GM19397 (cell line): ENCODE data around the gene ALKBH2.

ENCODE experiments used
- ATAC-seq: cut with Tn5 transposase; IDR thresholded peaks from one replicate; pipeline ENCODE4 v1.9.1; 2021; ENCODE audit warnings: mild to moderate bottlenecking, moderate library complexity; ENCODE audit not compliant: unreplicated experiment

The ALKBH2 gene

DNA sequence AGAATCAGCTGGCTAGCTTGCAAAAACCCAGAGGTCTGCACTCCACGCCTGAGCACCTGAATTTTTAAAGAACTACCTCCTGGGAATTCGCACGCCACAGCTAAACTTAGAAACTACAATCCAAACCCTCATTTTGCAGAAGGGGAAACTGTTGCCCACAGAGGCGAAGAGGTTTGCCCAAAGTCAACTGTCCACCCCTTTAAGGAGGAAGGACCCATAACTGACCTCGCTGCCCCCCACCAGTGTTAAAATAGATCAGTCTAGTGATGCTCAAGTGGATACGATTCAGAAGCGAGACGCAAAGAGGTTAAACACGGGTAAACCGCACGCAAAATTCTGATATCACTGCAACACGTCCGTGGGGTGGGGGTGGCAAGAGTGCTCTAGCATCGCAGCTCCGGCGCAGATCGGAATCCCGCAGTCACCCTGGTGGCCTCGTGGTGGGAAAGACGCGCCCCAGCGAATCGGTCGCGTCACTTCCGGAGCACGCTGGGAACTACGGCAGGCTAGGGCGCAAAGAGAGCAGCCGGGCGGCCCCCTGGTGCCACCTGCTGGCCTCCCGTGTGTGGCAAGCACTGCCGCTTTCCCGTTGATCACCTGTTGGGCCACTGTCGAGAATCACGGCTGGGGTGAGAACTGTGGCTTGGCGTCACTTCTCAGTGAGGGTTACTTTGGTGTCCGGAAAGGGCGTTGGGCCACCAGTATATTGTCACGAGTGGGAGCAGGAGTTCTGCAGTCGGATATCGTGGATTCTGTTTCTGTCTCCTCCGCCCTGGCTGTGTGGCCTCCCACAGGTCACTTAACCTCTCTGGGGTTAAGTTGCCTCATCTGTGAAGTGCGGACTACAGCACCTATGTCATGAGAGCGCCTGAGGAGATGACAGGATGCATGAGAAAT, at the start of gene ALKBH2:
ALKBH2 (minus strand) TSS at position 451 of the 897 bp plus-strand sequence. CDS start 686 bp downstream, outside the sequence.
- ATAC-seq: peak; percentile 65

DNA sequence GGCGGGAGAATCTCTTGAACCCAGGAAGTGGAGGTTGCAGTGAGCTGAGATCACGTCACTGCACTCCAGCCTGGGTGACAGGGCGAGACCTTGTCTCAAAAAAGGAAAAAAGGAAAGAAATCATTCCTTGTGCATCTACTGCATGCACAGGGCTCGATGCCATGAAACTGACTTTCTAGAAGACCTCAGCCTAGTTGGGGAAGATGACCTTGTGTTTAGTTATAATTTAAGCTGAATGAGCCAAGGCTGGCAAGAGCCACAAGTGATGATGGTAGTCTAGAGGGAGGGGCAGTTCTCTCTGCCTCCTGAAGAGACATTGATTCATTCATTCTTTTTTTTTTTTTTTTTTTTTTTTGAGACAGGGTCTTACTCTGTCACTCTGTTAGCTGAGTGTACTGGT, 47.3 kb upstream of the ALKBH2 start:
- ATAC-seq: no peak

DNA sequence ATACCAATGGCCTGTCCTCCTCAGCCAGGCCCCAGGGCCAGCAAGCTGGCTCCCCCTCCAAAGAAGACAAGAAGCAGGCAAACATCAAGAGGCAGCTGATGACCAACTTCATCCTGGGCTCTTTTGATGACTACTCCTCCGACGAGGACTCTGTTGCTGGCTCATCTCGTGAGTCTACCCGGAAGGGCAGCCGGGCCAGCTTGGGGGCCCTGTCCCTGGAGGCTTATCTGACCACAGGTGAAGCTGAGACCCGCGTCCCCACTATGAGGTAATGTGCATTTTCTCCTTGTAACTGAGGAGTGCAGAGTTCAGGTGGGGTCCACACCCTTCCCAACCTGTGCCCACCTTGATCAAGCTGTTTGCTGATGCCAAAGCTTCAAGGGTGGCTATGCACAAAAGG, 46.5 kb upstream of the ALKBH2 start:
- ATAC-seq: no peak

DNA sequence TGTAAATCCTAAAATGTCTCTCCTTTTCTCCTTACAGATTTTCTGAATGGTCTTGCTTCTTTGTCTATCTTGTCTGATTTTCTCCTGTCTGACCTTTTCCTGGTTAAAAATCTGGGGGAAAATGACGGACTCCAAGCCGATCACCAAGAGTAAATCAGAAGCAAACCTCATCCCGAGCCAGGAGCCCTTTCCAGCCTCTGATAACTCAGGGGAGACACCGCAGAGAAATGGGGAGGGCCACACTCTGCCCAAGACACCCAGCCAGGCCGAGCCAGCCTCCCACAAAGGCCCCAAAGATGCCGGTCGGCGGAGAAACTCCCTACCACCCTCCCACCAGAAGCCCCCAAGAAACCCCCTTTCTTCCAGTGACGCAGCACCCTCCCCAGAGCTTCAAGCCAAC, 46.1 kb upstream of the ALKBH2 start:
- no peak for ATAC-seq

DNA sequence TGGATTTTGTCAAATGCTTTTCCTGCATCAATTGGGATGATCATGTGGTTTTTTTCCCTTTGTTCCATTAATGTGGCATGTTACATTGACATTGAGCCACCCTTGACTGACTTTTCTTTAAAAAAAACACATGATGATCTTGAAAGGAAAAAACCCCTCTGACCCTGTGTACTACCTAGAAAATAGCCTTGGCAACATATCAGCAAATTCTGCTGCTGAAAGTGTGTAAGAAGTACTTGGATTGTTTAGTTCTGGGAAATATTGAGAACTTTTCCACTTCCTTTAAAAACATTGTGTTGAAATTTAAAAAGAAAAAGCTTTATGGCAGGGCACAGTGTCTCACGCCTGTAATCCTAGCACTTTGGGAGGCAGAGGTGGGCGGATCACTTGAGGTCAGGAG, 43.8 kb upstream of the ALKBH2 start:
- ATAC-seq: no peak

DNA sequence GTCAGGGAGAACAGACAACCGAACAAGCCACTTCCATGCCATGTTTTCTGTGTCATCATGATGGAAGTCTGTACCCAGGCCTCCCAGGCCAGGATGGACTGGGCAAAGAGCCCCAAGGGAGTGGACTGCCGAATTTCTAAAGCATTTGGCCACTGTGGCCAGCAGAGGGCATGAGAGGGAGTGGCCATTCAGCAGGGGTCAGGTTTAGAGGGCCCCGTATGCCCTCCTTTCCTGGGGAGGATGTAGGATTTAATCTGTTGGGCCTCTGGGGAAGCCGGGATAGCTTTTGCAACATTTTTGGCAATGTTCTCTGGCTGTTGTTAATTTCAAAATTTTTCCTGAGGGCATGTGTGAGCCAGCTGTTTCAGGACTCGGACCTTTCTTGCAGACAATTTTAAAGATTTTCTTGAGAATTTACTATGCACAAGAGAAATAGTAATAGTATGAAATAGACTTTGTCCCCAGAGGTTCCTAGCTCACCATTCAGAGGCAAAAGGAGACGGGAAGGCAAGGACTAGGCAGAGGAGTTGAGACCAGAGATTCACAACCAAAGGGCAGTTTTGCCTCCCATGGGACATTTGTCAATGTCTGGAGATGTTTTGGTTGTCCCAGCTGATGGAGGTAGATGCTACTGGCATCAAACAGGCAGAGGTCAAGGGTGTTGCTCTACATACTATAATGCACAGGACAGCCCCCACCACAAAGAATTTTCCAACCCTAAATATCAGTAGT, 41.1 kb upstream of the ALKBH2 start:
- no peak for ATAC-seq

DNA sequence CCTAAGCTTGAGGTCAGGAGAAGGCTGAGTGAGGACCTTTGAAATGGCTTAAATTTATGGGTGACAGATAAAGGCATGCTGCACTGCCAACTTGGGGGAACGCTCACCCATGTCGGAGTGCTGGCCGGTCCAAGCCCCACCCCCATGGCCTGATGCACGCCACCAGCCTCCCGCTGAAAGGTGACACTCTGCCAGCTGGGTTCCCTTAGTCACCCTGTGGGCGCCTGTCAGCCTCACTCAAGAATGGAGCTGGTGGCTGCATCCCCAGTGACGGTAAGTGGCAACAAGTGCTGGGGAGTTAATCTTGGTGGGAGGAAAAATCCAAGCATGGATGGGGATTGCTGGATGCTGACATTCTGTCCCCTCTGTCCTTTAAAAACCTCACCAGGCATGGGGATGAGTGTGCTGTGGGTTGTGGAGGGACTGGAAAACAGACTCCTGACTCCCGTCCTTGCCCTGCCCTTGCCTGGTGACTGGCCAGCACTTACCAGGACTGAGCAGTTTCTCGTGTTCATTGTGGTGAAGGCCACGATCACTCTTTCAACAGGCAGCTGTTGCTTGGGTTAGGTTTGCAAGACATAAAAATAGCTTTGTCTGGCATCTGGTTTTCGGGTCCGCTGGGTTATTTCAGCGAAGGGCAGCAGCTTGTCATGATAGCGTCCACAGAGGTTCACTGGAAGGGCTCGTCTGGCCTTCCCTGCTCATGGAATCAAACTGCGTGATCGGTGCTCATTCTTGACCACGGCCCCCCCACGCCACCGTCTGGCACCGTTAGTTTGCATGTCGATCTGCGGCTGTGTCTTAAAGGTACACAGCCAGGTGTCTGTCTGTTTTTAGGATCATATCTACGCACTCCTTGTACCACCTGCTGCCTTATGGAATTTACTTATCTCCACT, 38.1 kb upstream of the ALKBH2 start:
- ATAC-seq: no peak

DNA sequence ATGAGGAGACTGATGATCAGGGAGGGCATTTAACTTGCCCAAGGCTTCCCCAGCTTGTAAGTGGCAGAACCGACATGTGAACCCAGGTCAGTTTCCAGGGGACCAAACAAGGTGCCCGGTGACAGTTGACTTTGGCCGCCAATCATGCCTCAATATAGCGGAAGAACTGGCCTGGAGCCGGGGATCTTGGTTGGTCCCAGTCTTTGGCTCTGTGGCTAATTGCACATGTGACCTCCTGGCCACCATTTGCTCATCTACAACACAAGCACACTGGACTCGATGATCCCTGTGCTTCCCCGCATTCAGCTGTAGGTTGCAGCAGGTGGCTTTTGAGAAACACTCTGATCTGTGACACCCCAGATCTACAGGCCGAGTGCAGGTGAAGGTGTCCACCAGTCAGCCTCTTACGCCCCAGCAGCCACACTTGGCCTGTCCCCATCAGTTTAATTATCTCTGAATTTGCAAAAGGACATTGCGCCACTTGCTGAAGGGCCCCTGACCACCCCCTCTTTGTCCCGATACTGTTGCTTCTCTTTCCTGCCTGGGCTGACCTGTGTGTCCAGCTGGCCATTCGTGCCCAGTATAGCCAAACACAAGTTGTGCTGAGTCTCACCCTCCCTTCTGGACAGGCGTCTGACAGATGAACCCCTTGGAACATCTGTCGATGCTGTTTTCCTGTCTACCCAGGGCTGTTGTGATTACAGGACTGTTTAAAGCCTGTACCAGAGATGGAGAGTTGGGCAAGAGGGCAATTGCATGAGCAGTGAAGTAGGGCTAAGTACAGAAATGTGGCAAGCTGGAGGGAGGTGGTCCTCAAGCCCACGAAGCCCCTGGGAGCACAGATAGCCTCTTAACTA, 37.3 kb upstream of the ALKBH2 start:
- no peak for ATAC-seq

DNA sequence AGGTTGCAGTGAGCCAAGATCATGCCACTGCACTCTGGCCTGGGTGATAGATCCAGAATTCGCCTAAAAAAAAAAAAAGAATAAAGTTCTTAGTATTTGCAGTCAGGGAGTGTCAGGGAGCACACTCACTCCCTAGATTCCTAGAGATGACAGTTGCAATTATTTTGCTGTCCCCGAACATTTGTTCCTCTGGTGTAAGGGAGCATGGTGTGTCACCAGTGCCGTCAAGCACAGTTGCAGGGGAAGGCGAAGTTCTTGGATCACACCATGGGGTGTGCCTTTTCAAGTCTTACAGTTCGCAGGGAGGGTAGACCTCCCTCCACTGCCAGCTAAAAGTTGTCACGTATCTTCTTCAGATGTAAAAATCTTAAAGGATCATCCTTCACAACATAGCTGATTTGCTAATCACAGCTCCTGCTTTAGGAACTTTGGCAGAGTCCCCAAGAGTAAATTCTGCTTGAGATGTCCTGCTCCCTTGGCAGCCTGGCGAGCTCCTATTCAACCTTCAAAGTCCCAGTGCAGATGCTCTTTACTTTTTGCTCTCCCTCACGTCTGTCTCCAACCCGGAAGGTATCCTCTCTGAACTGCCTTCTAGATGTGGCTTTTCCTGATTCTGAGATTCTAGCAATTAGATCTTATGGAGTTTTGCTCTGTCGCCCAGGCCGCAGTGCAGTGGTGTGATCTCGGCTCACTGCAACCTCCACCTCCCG, 34.4 kb upstream of the ALKBH2 start:
- ATAC-seq: no peak

DNA sequence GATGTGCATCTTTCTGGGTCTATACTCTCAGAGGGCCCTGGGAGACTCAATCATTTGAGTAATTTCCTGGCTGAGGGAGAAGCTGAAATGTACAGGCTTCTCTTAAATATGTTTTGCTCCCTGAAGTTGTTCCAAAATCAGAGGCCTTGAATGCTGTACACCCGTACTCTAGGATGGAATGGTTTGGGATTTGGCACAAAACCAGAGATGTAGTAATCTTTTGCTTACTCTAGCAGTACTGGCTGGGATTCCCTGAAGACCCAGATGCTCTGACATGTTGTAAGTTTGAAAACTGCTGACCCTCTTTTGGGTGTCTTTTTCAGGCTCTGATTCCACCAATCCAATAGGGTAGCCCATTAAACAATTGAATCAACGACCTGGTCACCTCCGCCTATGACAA, 33.5 kb upstream of the ALKBH2 start:
- no peak for ATAC-seq

DNA sequence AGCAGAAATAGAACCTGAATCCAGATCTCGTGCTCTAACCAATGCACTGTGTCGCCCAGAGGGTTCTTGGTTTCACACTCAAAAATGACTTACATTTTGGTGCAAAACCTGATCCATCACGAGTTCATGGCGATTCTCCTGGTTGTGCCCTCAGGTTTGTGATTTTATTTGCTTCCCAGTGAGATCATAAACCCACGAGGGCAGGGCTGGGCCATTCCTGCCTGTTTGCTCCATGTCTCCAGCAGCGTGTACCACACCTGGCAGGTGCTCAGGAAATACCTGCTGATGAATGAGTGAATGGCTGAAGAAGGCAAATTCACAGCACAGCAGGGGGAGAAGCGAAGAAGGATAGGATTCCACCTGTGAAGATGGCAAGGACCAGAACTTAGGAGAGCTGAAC, 32.5 kb upstream of the ALKBH2 start:
- no peak for ATAC-seq

DNA sequence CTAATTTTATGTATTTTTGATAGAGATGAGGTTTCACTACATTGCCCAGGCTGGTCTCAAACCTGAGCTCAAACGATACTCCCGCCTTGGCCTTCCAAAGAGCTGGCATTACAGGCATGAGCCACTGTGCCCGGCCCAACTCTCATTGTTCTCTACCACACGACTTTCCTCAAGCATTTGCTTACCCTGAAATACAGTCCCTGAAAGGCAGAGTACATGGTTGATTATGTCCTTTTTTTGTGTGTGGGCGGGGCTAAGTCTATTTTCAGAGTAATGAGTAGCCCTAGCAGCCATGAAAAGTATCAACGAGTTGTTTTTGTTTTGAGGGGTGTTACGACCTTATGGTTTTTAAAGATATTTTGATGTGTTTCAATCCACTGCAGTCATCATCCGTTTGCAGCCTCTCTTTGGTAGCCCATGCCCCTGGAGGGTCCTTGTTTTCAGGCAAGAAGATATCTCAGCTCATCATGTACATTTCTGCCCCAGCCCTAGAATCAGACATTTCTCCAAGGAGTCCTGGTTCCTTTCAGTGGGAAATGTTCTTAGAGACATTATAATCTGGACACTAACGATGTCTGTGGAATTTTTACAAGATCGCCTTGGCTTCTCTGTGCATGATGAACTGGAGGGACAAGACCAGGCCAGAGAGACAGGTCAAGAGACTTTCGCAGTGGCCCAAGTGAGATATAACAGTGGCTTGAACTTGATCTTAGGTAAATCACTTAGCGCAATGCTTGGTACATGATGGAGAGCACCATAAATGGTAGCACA, 31.8 kb upstream of the ALKBH2 start:
- no peak for ATAC-seq

DNA sequence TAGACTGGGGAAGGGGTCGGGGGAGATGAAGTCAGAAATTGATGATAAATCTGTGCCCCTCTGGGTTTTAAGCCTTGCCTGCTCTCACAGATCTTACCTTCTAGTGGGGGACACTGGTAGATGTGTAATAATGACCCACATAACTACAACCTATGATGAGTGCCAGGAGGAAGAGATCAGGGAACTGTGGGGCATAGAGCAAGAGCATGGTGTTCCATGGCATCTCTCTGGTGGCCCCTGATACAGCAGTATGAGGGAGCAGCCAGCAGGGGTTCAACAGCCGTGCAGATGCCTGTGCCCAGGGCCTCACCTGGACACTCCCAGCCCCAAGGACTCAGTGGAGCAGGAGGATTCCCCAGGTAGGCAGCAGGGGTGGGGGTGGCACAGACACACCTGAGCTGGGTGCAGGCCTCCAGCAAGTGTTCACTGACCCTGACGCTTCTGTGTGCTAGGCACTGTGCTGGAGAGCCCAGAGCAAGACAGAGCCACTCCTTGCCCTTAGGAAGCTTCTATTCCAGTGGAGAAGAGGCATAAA, 28.1 kb upstream of the ALKBH2 start:
- no peak for ATAC-seq

DNA sequence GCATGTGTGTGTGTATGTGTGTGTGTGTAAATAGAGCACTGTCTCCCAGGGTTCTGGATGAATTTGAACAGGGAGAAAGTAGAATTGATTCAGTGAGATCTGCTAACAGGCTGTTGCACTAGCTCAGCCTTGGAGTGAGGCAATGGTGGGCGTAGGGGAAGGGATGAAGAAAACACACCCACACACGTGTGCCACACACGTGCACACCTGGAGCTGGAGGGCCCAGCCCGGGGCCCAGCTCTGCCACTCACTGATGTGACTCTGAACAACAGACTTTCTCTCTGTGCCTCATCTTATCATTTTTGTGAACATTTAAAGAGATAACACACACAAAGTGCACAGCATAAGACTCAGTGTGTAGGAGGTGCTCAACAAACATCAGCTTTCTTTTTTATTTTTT, 27.3 kb upstream of the ALKBH2 start:
- ATAC-seq: no peak

DNA sequence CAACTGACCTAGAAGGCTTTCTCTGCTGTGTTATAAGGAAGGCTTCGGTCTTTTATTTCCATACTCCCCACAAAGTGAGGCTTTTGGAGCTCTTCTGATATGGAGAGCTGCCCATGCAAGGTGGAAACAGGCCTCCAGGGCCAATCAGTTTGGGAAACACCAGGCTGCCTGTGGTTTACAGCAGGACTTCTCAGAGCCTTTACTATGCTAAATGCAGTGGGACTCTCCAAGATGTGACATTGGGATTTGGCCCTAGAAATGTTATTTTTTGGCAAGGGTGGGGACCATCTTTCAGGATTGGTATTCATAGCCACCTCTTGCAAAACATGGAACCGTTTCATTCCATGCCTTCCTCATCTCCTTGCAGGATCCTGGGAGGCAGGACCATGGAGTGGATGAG, 26.8 kb upstream of the ALKBH2 start:
- no peak for ATAC-seq

DNA sequence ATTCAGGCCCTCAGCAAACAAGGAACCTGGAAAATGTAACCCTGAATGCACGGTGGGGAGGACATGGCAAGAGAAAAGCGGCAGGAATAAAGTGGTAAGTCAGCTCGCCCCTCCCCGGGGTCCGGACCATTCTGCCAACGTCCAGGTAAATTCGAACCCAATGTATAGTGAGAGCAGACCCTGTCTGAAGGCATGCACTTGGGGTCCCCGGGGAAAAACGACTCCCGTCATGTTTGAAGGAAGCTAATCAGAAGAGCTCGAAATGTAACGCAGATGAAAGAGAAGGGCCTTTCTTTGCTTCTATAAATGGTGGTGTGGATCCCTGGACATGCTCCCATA, 23.3 kb upstream of the ALKBH2 start:
- no peak for ATAC-seq

DNA sequence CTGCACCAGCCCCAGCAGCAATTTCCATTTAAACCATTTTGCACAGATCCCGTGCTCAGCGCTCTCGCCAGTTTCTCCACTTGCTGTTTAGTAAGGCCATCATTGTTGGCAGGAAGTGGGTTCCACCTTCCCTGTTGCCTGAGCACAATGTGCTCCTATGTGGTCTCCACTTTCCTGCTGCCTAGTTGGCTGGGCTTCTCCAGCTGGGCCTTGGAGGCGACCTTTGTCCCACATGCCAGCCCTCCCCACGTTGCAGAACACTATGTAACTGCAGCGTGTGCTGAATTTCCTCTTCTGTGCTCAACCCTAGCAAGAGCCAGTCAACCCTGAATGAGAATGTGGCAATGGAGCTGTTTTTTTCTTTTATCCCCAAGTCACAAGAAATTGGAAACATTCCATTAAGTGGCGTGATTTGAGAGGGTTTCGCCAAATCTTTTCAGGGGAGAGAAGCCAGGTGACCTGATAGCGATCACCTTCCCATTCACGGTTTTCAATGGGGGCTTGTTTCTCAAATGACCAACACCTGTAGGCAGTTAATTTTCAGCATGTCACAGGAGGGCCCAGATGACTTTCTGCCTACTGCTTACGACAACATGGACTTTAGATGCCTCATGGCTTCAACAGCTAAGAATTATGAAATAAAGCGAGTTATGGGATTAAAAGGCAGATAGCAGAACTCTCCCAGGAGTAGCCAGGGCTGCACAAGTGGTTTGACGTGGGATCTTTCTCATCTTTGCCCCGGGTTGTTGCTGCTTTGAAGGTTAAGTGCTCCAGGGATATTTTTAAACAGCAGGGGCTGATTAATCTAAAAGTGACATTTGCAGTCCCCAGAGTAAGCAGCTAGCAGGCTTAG, 22.7 kb upstream of the ALKBH2 start, which contains the start of gene ACACB:
ACACB (plus strand) TSS at position 830 of the 853 bp plus-strand sequence. CDS start 22,819 bp downstream, outside the sequence.
- ATAC-seq: no peak

DNA sequence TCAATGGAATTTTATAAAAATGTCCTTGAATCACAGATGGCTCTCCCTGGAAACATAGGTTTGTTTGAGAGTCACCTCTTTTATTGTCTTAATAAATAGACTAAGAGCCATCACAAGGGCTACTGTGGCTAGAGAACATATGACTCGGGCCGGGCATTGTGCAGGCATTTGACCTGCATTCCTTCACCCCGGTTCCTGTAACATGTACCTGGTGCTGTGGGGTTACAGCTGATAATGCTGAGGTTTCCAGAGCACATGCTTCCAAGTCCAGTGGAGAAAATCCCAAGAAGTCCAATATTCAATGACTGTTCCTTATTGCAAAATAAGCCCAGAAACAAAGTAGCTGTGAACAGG, 22.1 kb upstream of the ALKBH2 start:
- ATAC-seq: no peak
